Liver (tissue), 3 donors: ENCODE data around the gene FRMD4A.

Source experiments
- CTCF ChIP-seq: fragments of 150-350 bp; IDR thresholded peaks from 2 replicates; pipeline ENCODE4 v1.5.1; 2017; ENCODE audit warnings: improper control_type of control experiment, low read depth, low read length; ENCODE audit not compliant: missing input control
- FOXA1 ChIP-seq: IDR thresholded peaks from 2 replicates; pipeline ENCODE4 v1.6.1; 2016; ENCODE audit warnings: antibody characterized with exemption
- HNF4A ChIP-seq, 2 donors: conservative IDR thresholded peaks; 2 replicates each; pipeline ENCODE4 v1.6.1; 2016; ENCODE audit warnings: antibody characterized with exemption in 2 of 2, mild to moderate bottlenecking in 2 of 2
- JUND ChIP-seq, 2 donors: IDR thresholded peaks; 2 replicates each; pipeline ENCODE4 v1.6.1; 2016; ENCODE audit warnings: antibody characterized with exemption in 2 of 2
- MAX ChIP-seq: IDR thresholded peaks from 2 replicates; pipeline ENCODE4 v1.6.1; 2016; ENCODE audit warnings: antibody characterized with exemption
- RAD21 ChIP-seq, 2 donors: IDR thresholded peaks; 2 replicates each; pipeline ENCODE4 v1.6.1; 2016; ENCODE audit warnings: antibody characterized with exemption in 2 of 2, mild to moderate bottlenecking in 2 of 2
- SP1 ChIP-seq: IDR thresholded peaks from 2 replicates; pipeline ENCODE4 v1.6.1; 2018; ENCODE audit warnings: antibody characterized with exemption, mild to moderate bottlenecking
- YY1 ChIP-seq: IDR thresholded peaks from 2 replicates; pipeline ENCODE4 v1.6.1; 2016; ENCODE audit warnings: antibody characterized with exemption, mild to moderate bottlenecking
- ZBTB33 ChIP-seq: IDR thresholded peaks from 2 replicates; pipeline ENCODE4 v1.6.1; 2016; ENCODE audit warnings: antibody characterized with exemption
- donor health status: healthy.
- donor health status: healthy.

- TF ChIP-seq CTCF, result no peak
- TF ChIP-seq YY1, result no peak
- TF ChIP-seq MAX, result no peak
- no peak for TF ChIP-seq FOXA1
- TF ChIP-seq JUND (IDR thresholded peaks at IDR 0.05), result no peak
- no peak for TF ChIP-seq SP1
- TF ChIP-seq ZBTB33, result no peak
- TF ChIP-seq HNF4A (conservative IDR thresholded peaks at IDR 0.05), result no peak
- TF ChIP-seq RAD21 (IDR thresholded peaks at IDR 0.05), result no peak
Observed at GRCh38 chr10:14184841-14185315, 145.8 kb downstream of the FRMD4A start.
